Keratinocyte (primary cell): ENCODE measurements around the gene LARGE1.

Experiments
- CTCF ChIP-seq, 3 experiments: IDR thresholded peaks in 1 of 3; conservative IDR thresholded peaks in 1 of 3; optimal IDR thresholded peaks in 1 of 3; 2 replicates in 2 of 3; 3 replicates in 1 of 3; pipeline versions ENCODE3 to v1.5.1; 2011; ENCODE audit warnings: low read length in 3 of 3, mild to moderate bottlenecking in 3 of 3, moderate library complexity in 2 of 3, control low read depth in 1 of 3, inconsistent platforms in 1 of 3; ENCODE audit not compliant: insufficient read depth in 2 of 3; ENCODE audit errors: extremely low read depth in 1 of 3
- EZH2 ChIP-seq: IDR thresholded peaks from one replicate; pipeline ENCODE4 v1.6.1; 2012; ENCODE audit warnings: inconsistent platforms, mild to moderate bottlenecking, low read length, moderate library complexity

DNA sequence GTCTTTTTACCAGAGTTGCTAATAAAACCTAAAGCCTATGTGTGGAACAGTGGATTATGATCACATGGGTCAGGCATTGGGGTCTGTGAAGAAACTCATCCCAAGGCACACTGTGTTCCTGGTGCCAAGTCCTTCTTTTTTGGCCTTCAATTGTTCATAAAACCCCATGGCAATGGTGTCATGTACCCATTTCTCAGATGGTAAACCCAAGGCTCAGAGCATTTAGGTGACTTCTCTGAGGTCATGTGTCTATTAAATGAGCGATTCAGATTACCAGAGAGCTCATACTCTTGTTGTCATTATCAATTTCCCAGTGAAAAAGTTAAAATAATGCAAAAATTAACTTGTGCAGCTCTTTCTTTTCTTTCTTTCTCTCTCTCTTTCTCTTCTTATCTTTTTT lies 589.3 kb downstream of the LARGE1 start:
- TF ChIP-seq CTCF (optimal IDR thresholded peaks at IDR 0.05 in 1 of 3, IDR thresholded peaks at IDR 0.05 in 1 of 3, conservative IDR thresholded peaks at IDR 0.05 in 1 of 3; ENCODE audit: extremely low read depth in 1 of 3, insufficient read depth in 2 of 3, low read length in 3 of 3) (no peak), EZH2 (no peak)
